ENCODE results near the gene FKBP10.
A peak's percentile ranks its signal among the peaks of the same experiment; 100 is the strongest.
"Not testable (repeated sequence)": the region's sequence is repeated elsewhere in the genome, so short reads cannot be mapped to it uniquely, and the experiment has no call there.

FKBP10 gene

GRCh38 chr17:41813699-41814124 lies 908 bp downstream of the FKBP10 start:
- Histone ChIP-seq H3K36me3 (ENCODE audit: control insufficient read depth in 1 of 2, insufficient read depth in 2 of 2, low read length in 2 of 2) (peaks cover 0 to 6% of the 10 kb centered on the region in 2 donors), H3K4me1 (ENCODE audit: control insufficient read depth in 1 of 2, insufficient read depth in 2 of 2, low read length in 2 of 2) (peaks cover 0 to 31% of the 10 kb centered on the region in 2 donors), H3K27ac (ENCODE audit: low read length) (no peak overlapping the region), H3K9me3 (ENCODE audit: control insufficient read depth in 1 of 2, low read length in 2 of 2) (no peaks in the 10 kb centered on the region), H3K27me3 (ENCODE audit: low read depth, low read length) (peaks cover 4% of the 10 kb centered on the region), H3K4me3 (ENCODE audit: low read depth in 1 of 2, low read length in 2 of 2) (peak overlapping the region; percentile 60 to 90)

- H3K27ac ChIP-seq (ENCODE audit: low read length), result no peak overlapping the region
- no peak overlapping the region for H3K4me3 ChIP-seq (ENCODE audit: low read depth in 1 of 2, low read length in 2 of 2)
- H3K36me3 ChIP-seq (ENCODE audit: control insufficient read depth in 1 of 2, insufficient read depth in 2 of 2, low read length in 2 of 2), result peaks cover 0 to 6% of the 10 kb centered on the region in 2 donors
- no peaks in the 10 kb centered on the region for H3K9me3 ChIP-seq (ENCODE audit: control insufficient read depth in 1 of 2, low read length in 2 of 2)
- H3K27me3 ChIP-seq (ENCODE audit: low read depth, low read length), result peaks cover 4% of the 10 kb centered on the region
- peaks cover 0 to 31% of the 10 kb centered on the region in 2 donors for H3K4me1 ChIP-seq (ENCODE audit: control insufficient read depth in 1 of 2, insufficient read depth in 2 of 2, low read length in 2 of 2)
Measured at GRCh38 chr17:41814195-41814594, 1.4 kb downstream of the FKBP10 start.

- peaks cover 4% of the 10 kb centered on the region for H3K27me3 ChIP-seq (ENCODE audit: low read depth, low read length)
- no peaks in the 10 kb centered on the region for H3K9me3 ChIP-seq (ENCODE audit: control insufficient read depth in 1 of 2, low read length in 2 of 2)
- H3K36me3 ChIP-seq (ENCODE audit: control insufficient read depth in 1 of 2, insufficient read depth in 2 of 2, low read length in 2 of 2), result peaks cover 0 to 6% of the 10 kb centered on the region in 2 donors
- H3K4me3 ChIP-seq (ENCODE audit: low read depth in 1 of 2, low read length in 2 of 2), result no peak overlapping the region
- H3K27ac ChIP-seq (ENCODE audit: low read length), result no peak overlapping the region
- H3K4me1 ChIP-seq (ENCODE audit: control insufficient read depth in 1 of 2, insufficient read depth in 2 of 2, low read length in 2 of 2), result peaks cover 0 to 14% of the 10 kb centered on the region in 2 donors
Measured at GRCh38 chr17:41816637-41817320, 4.0 kb downstream of the FKBP10 start.

- Histone ChIP-seq H3K4me1 (ENCODE audit: control insufficient read depth in 1 of 2, insufficient read depth in 2 of 2, low read length in 2 of 2) (peaks cover 0 to 8% of the 10 kb centered on the region in 2 donors), H3K9me3 (ENCODE audit: control insufficient read depth in 1 of 2, low read length in 2 of 2) (no peaks in the 10 kb centered on the region), H3K27me3 (ENCODE audit: low read depth, low read length) (peaks cover 4% of the 10 kb centered on the region), H3K27ac (ENCODE audit: low read length) (no peak overlapping the region), H3K4me3 (ENCODE audit: low read depth in 1 of 2, low read length in 2 of 2) (no peak overlapping the region), H3K36me3 (ENCODE audit: control insufficient read depth in 1 of 2, insufficient read depth in 2 of 2, low read length in 2 of 2) (peaks cover 0 to 6% of the 10 kb centered on the region in 2 donors)
Measured at GRCh38 chr17:41818024-41818423, 5.2 kb downstream of the FKBP10 start.

- Histone ChIP-seq H3K4me3 (ENCODE audit: low read depth in 1 of 2, low read length in 2 of 2) (no peak overlapping the region), H3K27ac (ENCODE audit: low read length) (no peak overlapping the region), H3K4me1 (ENCODE audit: control insufficient read depth in 1 of 2, insufficient read depth in 2 of 2, low read length in 2 of 2) (no peaks in the 10 kb centered on the region), H3K9me3 (ENCODE audit: control insufficient read depth in 1 of 2, low read length in 2 of 2) (no peaks in the 10 kb centered on the region), H3K36me3 (ENCODE audit: control insufficient read depth in 1 of 2, insufficient read depth in 2 of 2, low read length in 2 of 2) (peaks cover 0 to 24% of the 10 kb centered on the region in 2 donors), H3K27me3 (ENCODE audit: low read depth, low read length) (no peaks in the 10 kb centered on the region)
Measured at GRCh38 chr17:41821776-41822175, 9.0 kb downstream of the FKBP10 start.

- Histone ChIP-seq H3K27ac (ENCODE audit: low read length) (no peak overlapping the region), H3K4me3 (ENCODE audit: low read depth in 1 of 2, low read length in 2 of 2) (no peak overlapping the region), H3K36me3 (ENCODE audit: control insufficient read depth in 1 of 2, insufficient read depth in 2 of 2, low read length in 2 of 2) (peaks cover 0 to 27% of the 10 kb centered on the region in 2 donors), H3K27me3 (ENCODE audit: low read depth, low read length) (no peaks in the 10 kb centered on the region), H3K4me1 (ENCODE audit: control insufficient read depth in 1 of 2, insufficient read depth in 2 of 2, low read length in 2 of 2) (no peaks in the 10 kb centered on the region), H3K9me3 (ENCODE audit: control insufficient read depth in 1 of 2, low read length in 2 of 2) (no peaks in the 10 kb centered on the region)
Measured at GRCh38 chr17:41822216-41823140, 9.7 kb downstream of the FKBP10 start.

GRCh38 chr17:41823141-41823524 lies 10.3 kb downstream of the FKBP10 start:
- Histone ChIP-seq H3K36me3 (ENCODE audit: control insufficient read depth in 1 of 2, insufficient read depth in 2 of 2, low read length in 2 of 2) (peaks cover 0 to 29% of the 10 kb centered on the region in 2 donors), H3K27me3 (ENCODE audit: low read depth, low read length) (no peaks in the 10 kb centered on the region), H3K4me3 (ENCODE audit: low read depth in 1 of 2, low read length in 2 of 2) (no peak overlapping the region), H3K4me1 (ENCODE audit: control insufficient read depth in 1 of 2, insufficient read depth in 2 of 2, low read length in 2 of 2) (no peaks in the 10 kb centered on the region), H3K27ac (ENCODE audit: low read length) (no peak overlapping the region), H3K9me3 (ENCODE audit: control insufficient read depth in 1 of 2, low read length in 2 of 2) (no peaks in the 10 kb centered on the region)

GRCh38 chr17:41823580-41823979 lies 10.8 kb downstream of the FKBP10 start:
- H3K36me3 ChIP-seq (ENCODE audit: control insufficient read depth in 1 of 2, insufficient read depth in 2 of 2, low read length in 2 of 2), result peaks cover under 1 to 30% of the 10 kb centered on the region in 2 donors
- H3K4me3 ChIP-seq (ENCODE audit: low read depth in 1 of 2, low read length in 2 of 2), result no peak overlapping the region
- no peak overlapping the region for H3K27ac ChIP-seq (ENCODE audit: low read length)
- no peaks in the 10 kb centered on the region for H3K9me3 ChIP-seq (ENCODE audit: control insufficient read depth in 1 of 2, low read length in 2 of 2)
- H3K4me1 ChIP-seq (ENCODE audit: control insufficient read depth in 1 of 2, insufficient read depth in 2 of 2, low read length in 2 of 2), result no peaks in the 10 kb centered on the region
- no peaks in the 10 kb centered on the region for H3K27me3 ChIP-seq (ENCODE audit: low read depth, low read length)

GRCh38 chr17:41824086-41824485 lies 11.3 kb downstream of the FKBP10 start:
- peaks cover 5 to 35% of the 10 kb centered on the region in 2 donors for H3K36me3 ChIP-seq (ENCODE audit: control insufficient read depth in 1 of 2, insufficient read depth in 2 of 2, low read length in 2 of 2)
- H3K27ac ChIP-seq (ENCODE audit: low read length), result no peak overlapping the region
- no peaks in the 10 kb centered on the region for H3K27me3 ChIP-seq (ENCODE audit: low read depth, low read length)
- H3K4me3 ChIP-seq (ENCODE audit: low read depth in 1 of 2, low read length in 2 of 2), result no peak overlapping the region
- H3K4me1 ChIP-seq (ENCODE audit: control insufficient read depth in 1 of 2, insufficient read depth in 2 of 2, low read length in 2 of 2), result no peaks in the 10 kb centered on the region
- no peaks in the 10 kb centered on the region for H3K9me3 ChIP-seq (ENCODE audit: control insufficient read depth in 1 of 2, low read length in 2 of 2)

- no peaks in the 10 kb centered on the region for H3K27me3 ChIP-seq (ENCODE audit: low read depth, low read length)
- H3K4me1 ChIP-seq (ENCODE audit: control insufficient read depth in 1 of 2, insufficient read depth in 2 of 2, low read length in 2 of 2), result no peaks in the 10 kb centered on the region
- no peak overlapping the region for H3K4me3 ChIP-seq (ENCODE audit: low read depth in 1 of 2, low read length in 2 of 2)
- H3K9me3 ChIP-seq (ENCODE audit: control insufficient read depth in 1 of 2, low read length in 2 of 2), result no peaks in the 10 kb centered on the region
- H3K27ac ChIP-seq (ENCODE audit: low read length), result no peak overlapping the region
- peaks cover 5 to 43% of the 10 kb centered on the region in 2 donors for H3K36me3 ChIP-seq (ENCODE audit: control insufficient read depth in 1 of 2, insufficient read depth in 2 of 2, low read length in 2 of 2)
Measured at GRCh38 chr17:41825175-41825845, 12.5 kb downstream of the FKBP10 start.

GRCh38 chr17:41829961-41830360 lies 17.2 kb downstream of the FKBP10 start:
- not testable (repeated sequence) for H3K4me3 ChIP-seq (ENCODE audit: low read depth in 1 of 2, low read length in 2 of 2); H3K27ac ChIP-seq (ENCODE audit: low read length); H3K9me3 ChIP-seq (ENCODE audit: control insufficient read depth in 1 of 2, low read length in 2 of 2); H3K27me3 ChIP-seq (ENCODE audit: low read depth, low read length); H3K4me1 ChIP-seq (ENCODE audit: control insufficient read depth in 1 of 2, insufficient read depth in 2 of 2, low read length in 2 of 2)
- H3K36me3 ChIP-seq (ENCODE audit: control insufficient read depth in 1 of 2, insufficient read depth in 2 of 2, low read length in 2 of 2), result peaks cover 8 to 62% of the 10 kb centered on the region in 2 donors
